Kidney epithelial cell (primary cell): ENCODE results near the gene SAMD4A. TPM values are rescaled to one million over a fixed set of nuclear protein-coding genes. Genes with fewer than 3 reads are reported as not detected.

Experiments used
- DNase-seq: peaks from one replicate; pipeline ENCODE4 v3.0.0-alpha.2; 2010; ENCODE audit warnings: low read depth
- H3K27me3 ChIP-seq: 2 replicates; pipeline ENCODE4 v1.6.0; 2011; ENCODE audit warnings: low read length; ENCODE audit not compliant: control insufficient read depth, insufficient read depth
- H3K36me3 ChIP-seq: 2 replicates; pipeline ENCODE4 v1.5.1; 2011; ENCODE audit warnings: low read length; ENCODE audit not compliant: control insufficient read depth, insufficient read depth
- H3K4me3 ChIP-seq: 2 replicates; pipeline ENCODE4 v1.5.1; 2011; ENCODE audit warnings: low read depth, mild to moderate bottlenecking, control low read depth, low read length
- CTCF ChIP-seq: IDR thresholded peaks from 2 replicates; pipeline ENCODE4 v1.5.1; 2011; ENCODE audit warnings: mild to moderate bottlenecking, moderate library complexity, low read length, control low read depth, inconsistent platforms; ENCODE audit not compliant: insufficient read depth, poor library complexity, severe bottlenecking
- total RNA-seq: library from RNA; depleted of rRNA; stranded (reverse); fragments of >200 nt; gene quantifications from 2 replicates; pipeline ENCODE4 v1.2.3, GENCODE V29; 2015

The SAMD4A gene
- total RNA-seq, 1 donor from 2014 or later = 14.5 TPM

GRCh38 chr14:54562334-54562733 lies 4.6 kb upstream of the SAMD4A start:
- Histone ChIP-seq H3K27me3 (no peaks in the 10 kb centered on the region), H3K4me3 (no peak overlapping the region), H3K36me3 (no peaks in the 10 kb centered on the region)
- TF ChIP-seq CTCF = no peak
- DNase-seq = no peak

DNA sequence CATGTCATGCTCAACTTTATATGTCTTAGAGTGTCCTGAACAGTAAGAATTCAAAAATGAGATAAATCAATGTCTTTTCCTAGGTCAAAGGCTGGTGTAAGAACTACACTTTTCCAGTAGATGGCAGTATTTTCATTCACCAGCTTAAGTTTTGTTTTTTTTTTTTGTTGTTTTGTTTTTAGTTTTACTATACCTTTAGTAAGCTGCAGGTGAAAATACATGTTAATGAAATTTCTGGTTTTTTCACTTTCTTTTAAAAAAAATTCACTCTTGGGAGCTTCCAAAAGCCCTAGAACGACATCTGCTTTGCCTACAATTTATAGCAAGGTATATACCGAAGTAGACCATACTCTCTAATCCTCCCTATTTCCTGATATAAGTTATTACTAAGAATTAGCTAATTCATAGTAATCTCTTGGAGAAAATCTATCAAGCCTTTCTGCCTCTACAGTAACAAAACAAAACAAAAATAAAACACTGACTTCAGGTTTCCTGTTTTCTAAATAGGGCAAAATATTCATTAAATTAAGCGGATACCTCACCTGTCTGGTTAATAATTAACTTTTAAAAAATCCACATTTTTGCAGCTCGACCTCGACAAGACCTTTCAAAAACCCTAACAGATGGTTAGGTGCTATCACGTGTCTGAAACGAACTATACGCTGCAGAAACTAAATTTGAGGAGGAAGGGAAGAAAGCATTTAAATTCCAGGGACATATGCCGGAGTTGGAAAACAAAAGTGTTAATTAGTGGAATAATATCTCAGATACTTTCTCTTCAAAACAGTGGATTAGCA lies 2.7 kb upstream of the SAMD4A start:
- Histone ChIP-seq H3K27me3 (no peaks in the 10 kb centered on the region), H3K36me3 (no peaks in the 10 kb centered on the region), H3K4me3 (peak overlapping the region; percentile 83)
- DNase-seq = no peak
- TF ChIP-seq CTCF = peak; percentile 60

- Histone ChIP-seq H3K36me3 (no peaks in the 10 kb centered on the region), H3K27me3 (no peaks in the 10 kb centered on the region), H3K4me3 (peak overlapping the region; percentile 83)
- DNase-seq = no peak
- peak; percentile 13 for TF ChIP-seq CTCF
These were observed 1.8 kb upstream of the SAMD4A start for GRCh38 chr14:54564868-54565784.

GRCh38 chr14:54565785-54566409 lies 1.0 kb upstream of the SAMD4A start:
- TF ChIP-seq CTCF = no peak
- no peaks in the 10 kb centered on the region for H3K36me3 ChIP-seq
- no peaks in the 10 kb centered on the region for H3K27me3 ChIP-seq
- no peak for DNase-seq
- H3K4me3 ChIP-seq = peak overlapping the region; percentile 83

GRCh38 chr14:54567224-54567638 lies 303 bp downstream of the SAMD4A start:
- DNase-seq = no peak
- H3K36me3 ChIP-seq = no peaks in the 10 kb centered on the region

More at GRCh38 chr14:54567224-54567638, 303 bp downstream of the SAMD4A start:
- no peaks in the 10 kb centered on the region for H3K27me3 ChIP-seq
- TF ChIP-seq CTCF = no peak
- peak overlapping the region; percentile 83 for H3K4me3 ChIP-seq
